HepG2 (cell line): Measurements from ENCODE around the gene CTDNEP1. TPM values are rescaled to one million over a fixed set of nuclear protein-coding genes. Genes with fewer than 3 reads are reported as not detected.

Experiments
- ATAC-seq: fragments of 200-7000 bp; cut with Tn5 transposase; 3 replicates; pipeline ENCODE4 v1.9.1; 2020; ENCODE audit warnings: mild to moderate bottlenecking, moderate library complexity
- BruUV-seq: library from RNA; stranded (reverse); fragments of 400-500 nt; replicated peaks from 2 replicates; lab custom pipeline; 2021; lab: Mats Ljungman, UMichigan
- CTCF ChIA-PET: fragments of 300-600 bp; formaldehyde crosslinking; extraction: SDS; loops from one replicate; lab custom pipeline; 2021; ENCODE audit warnings: low total read pairs, inconsistent platforms, low intra/inter-chr PET ratio; lab: Yijun Ruan, JAX
- POLR2A ChIA-PET: fragments of 350-600 bp; sonication (Branson Sonifier 250); formaldehyde crosslinking; loops from one replicate; lab custom pipeline; 2020; ENCODE audit warnings: antibody characterized with exemption, inconsistent platforms; lab: Yijun Ruan, JAX
- DNase-seq: peaks from one replicate; pipeline ENCODE4 v3.0.0-alpha.2; 2015; ENCODE audit warnings: low spot score
- FAIRE-seq: peaks from 3 replicates; lab custom pipeline; 2011; peaks lifted over from hg19 to GRCh38; lab: Jason Lieb, UNC
- H2AFZ ChIP-seq: one replicate; pipeline ENCODE4 v1.6.1; 2011; ENCODE audit warnings: low read length, inconsistent platforms
- H3K27ac ChIP-seq: fragments of 300-600 bp; 3 replicates; pipeline ENCODE4 v1.8.0; 2011; ENCODE audit warnings: mixed run types, mild to moderate bottlenecking, mixed read lengths, low read length, inconsistent platforms; ENCODE audit not compliant: insufficient read depth; ENCODE audit errors: extremely low read length
- H3K27me3 ChIP-seq, 2 experiments: fragments of 200-600 bp in 1 of 2; 2 replicates in 1 of 2; 3 replicates in 1 of 2; pipeline versions ENCODE4 v1.6.0 to v1.8.0; 2011; ENCODE audit warnings: low read length in 2 of 2, mild to moderate bottlenecking in 2 of 2, moderate library complexity in 2 of 2, inconsistent platforms in 1 of 2; ENCODE audit not compliant: insufficient read depth in 2 of 2, control insufficient read depth in 1 of 2
- H3K36me3 ChIP-seq, 2 experiments: fragments of 200-600 bp in 1 of 2; replicated peaks in 1 of 2; 2 replicates in 1 of 2; 3 replicates in 1 of 2; pipeline versions ENCODE4 v1.5.1 to v1.8.0; 2011; ENCODE audit warnings: low read length in 2 of 2, inconsistent platforms in 1 of 2; ENCODE audit not compliant: insufficient read depth in 2 of 2, control insufficient read depth in 1 of 2
- H3K4me1 ChIP-seq: 2 replicates; pipeline ENCODE4 v1.5.1; 2012; ENCODE audit warnings: low read length, inconsistent platforms; ENCODE audit not compliant: insufficient read depth
- H3K4me2 ChIP-seq: 2 replicates; pipeline ENCODE4 v1.6.0; 2011; ENCODE audit warnings: low read depth, low read length, inconsistent platforms
- H3K4me3 ChIP-seq, 3 experiments: fragments of 200-600 bp in 1 of 3; sonication (generic), shearing (Covaris generic) in 1 of 3; replicated peaks in 1 of 3; 2 replicates each; pipeline ENCODE4 v1.5.1; 2011 to 2016; ENCODE audit warnings: low read length in 3 of 3, inconsistent platforms in 2 of 3, low read depth in 2 of 3, mild to moderate bottlenecking in 2 of 3, control low read depth in 1 of 3, mixed read lengths in 1 of 3; ENCODE audit not compliant: insufficient read depth in 1 of 3
- H3K79me2 ChIP-seq: one replicate; pipeline ENCODE4 v1.6.1; 2011; ENCODE audit warnings: low read length, inconsistent platforms; ENCODE audit not compliant: insufficient read depth
- H3K9ac ChIP-seq: 2 replicates; pipeline ENCODE4 v1.6.0; 2011; ENCODE audit warnings: mild to moderate bottlenecking, low read depth, low read length, inconsistent platforms; ENCODE audit not compliant: insufficient read depth
- H3K9me3 ChIP-seq: 2 replicates; pipeline ENCODE4 v1.5.1; 2012; ENCODE audit warnings: mild to moderate bottlenecking, low read length
- H4K20me1 ChIP-seq: 2 replicates; pipeline ENCODE4 v1.6.0; 2011; ENCODE audit warnings: inconsistent platforms, mild to moderate bottlenecking, low read length, moderate library complexity; ENCODE audit not compliant: insufficient read depth
- BORCS8-MEF2B ChIP-seq: sonication (generic); formaldehyde crosslinking; IDR thresholded peaks from 2 replicates; pipeline ENCODE4 v1.8.0; 2022; ENCODE audit warnings: mild to moderate bottlenecking, missing genetic modification reagents
- GTF3A ChIP-seq: sonication (generic); formaldehyde crosslinking; conservative IDR thresholded peaks from 2 replicates; pipeline ENCODE4 v1.4.0; 2020; ENCODE audit warnings: mild to moderate bottlenecking, missing genetic modification reagents
- KLF9 ChIP-seq: IDR thresholded peaks from 2 replicates; pipeline ENCODE4 v1.6.1; 2016; ENCODE audit warnings: low read depth
- MIER2 ChIP-seq: IDR thresholded peaks from 2 replicates; pipeline ENCODE4 v1.6.1; 2016; ENCODE audit warnings: missing biosample characterization, missing genetic modification reagents
- SRY ChIP-seq: sonication (generic); formaldehyde crosslinking; IDR thresholded peaks from 2 replicates; pipeline ENCODE4 v1.8.0; 2022; ENCODE audit warnings: mild to moderate bottlenecking, missing genetic modification reagents
- TAF1 ChIP-seq: sonication (generic); formaldehyde crosslinking; IDR thresholded peaks from 2 replicates; pipeline ENCODE4 v1.4.0; 2020; ENCODE audit warnings: missing genetic modification reagents
- TARDBP ChIP-seq: sonication (generic); formaldehyde crosslinking; IDR thresholded peaks from 2 replicates; pipeline ENCODE4 v1.8.0; 2022; ENCODE audit warnings: mild to moderate bottlenecking, missing genetic modification reagents
- TGIF2 ChIP-seq: IDR thresholded peaks from 2 replicates; pipeline ENCODE4 v1.6.1; 2016; ENCODE audit warnings: control low read depth, missing compliant biosample characterization
- XBP1 ChIP-seq: sonication (generic); formaldehyde crosslinking; IDR thresholded peaks from 2 replicates; pipeline ENCODE4 v1.5.0; 2020; ENCODE audit warnings: missing genetic modification reagents
- ZFP1 ChIP-seq: IDR thresholded peaks from 2 replicates; pipeline ENCODE4 v1.6.1; 2016
- ZFP82 ChIP-seq: sonication (generic); formaldehyde crosslinking; IDR thresholded peaks from 2 replicates; pipeline ENCODE4 v1.5.1; 2020; ENCODE audit warnings: mild to moderate bottlenecking, missing genetic modification reagents, borderline replicate concordance
- ZHX2 ChIP-seq, 2 experiments: sonication (generic) in 1 of 2; formaldehyde crosslinking in 1 of 2; IDR thresholded peaks; 2 replicates each; pipeline versions ENCODE4 v1.6.1 to v1.9.0; 2014 to 2022; ENCODE audit warnings: antibody characterized with exemption in 1 of 2, borderline replicate concordance in 1 of 2, inconsistent platforms in 1 of 2, low read depth in 1 of 2, missing genetic modification reagents in 1 of 2
- ZNF253 ChIP-seq: sonication (generic); formaldehyde crosslinking; IDR thresholded peaks from 2 replicates; pipeline ENCODE4 v1.8.0; 2022; ENCODE audit warnings: mild to moderate bottlenecking, missing genetic modification reagents, borderline replicate concordance
- ZNF30 ChIP-seq: sonication (generic); formaldehyde crosslinking; IDR thresholded peaks from 2 replicates; pipeline ENCODE4 v1.5.0; 2020; ENCODE audit warnings: mild to moderate bottlenecking, missing genetic modification reagents
- ZNF605 ChIP-seq: sonication (generic); formaldehyde crosslinking; IDR thresholded peaks from 2 replicates; pipeline ENCODE4 v1.8.0; 2022; ENCODE audit warnings: mild to moderate bottlenecking, missing genetic modification reagents
- ZNF614 ChIP-seq: IDR thresholded peaks from 2 replicates; pipeline ENCODE4 v1.6.1; 2018; ENCODE audit warnings: missing biosample characterization, missing genetic modification reagents, inconsistent platforms, borderline replicate concordance
- WGBS: methylation state at CpG from one replicate; pipeline ENCODE4 v1.1.6; 2017; ENCODE audit warnings: low lambda C conversion rate; 5-methylcytosine and 5-hydroxymethylcytosine counted together
- in situ Hi-C: cut with HindIII; loops from 2 replicates; pipeline ENCODE4 v1.10.0; 2017; ENCODE audit warnings: low pct_unique_long_range_greater_than_20kb; ENCODE audit not compliant: extremely low pct_ligation_motif_present
- intact Hi-C: fragments of 100-400 bp; cut with micrococcal nuclease; formaldehyde crosslinking; loops from one replicate; pipeline ENCODE4 v1.10.0; 2022; ENCODE audit not compliant: unreplicated experiment
- polyA plus RNA-seq, 8 experiments: library from polyadenylated mRNA; depleted of rRNA in 3 of 8; stranded (reverse) in 7 of 8; unstranded in 1 of 8; fragments of >200 nt; fragmentation: Illumina TruSeq in 4 of 8; extraction: Trizol in 4 of 8; gene quantifications; 2 replicates each; pipeline versions ENCODE4 v1.2.1 to v1.2.3, GENCODE V29; 2011 to 2016; ENCODE audit warnings: low read depth in 4 of 8, missing spikeins in 1 of 8, mixed read lengths in 1 of 8; ENCODE audit not compliant: insufficient read depth in 1 of 8
- total RNA-seq, 5 experiments: library from RNA; depleted of rRNA; stranded (reverse); fragments of >200 nt; fragmentation: Illumina TruSeq; extraction: Trizol; gene quantifications; 2 replicates each; pipeline ENCODE4 v1.2.3, GENCODE V29; 2016; ENCODE audit warnings: low read depth in 1 of 5

Gene CTDNEP1
- total and polyA plus RNA-seq, 2 of the 13 experiments (the other 11 are each of a cell fraction or from before 2014, with no cell fraction given): 19.8 to 118 TPM

- peaks cover 41% of the 10 kb centered on the region for H3K79me2 ChIP-seq
- intact Hi-C loops: loop anchor here (5.0 kb wide), 1 partner anchor 39 kb away; the partner anchor contains the start of gene SLC2A4
- no peaks in the 10 kb centered on the region; a peak in 1 of 5 replicates for H3K27me3 ChIP-seq
- ATAC-seq (peak; percentile 58), FAIRE-seq (no peak), DNase-seq (peak; percentile 92)
- ChIA-PET POLR2A (interaction anchor here (0.7 to 4.3 kb wide), 16 partner anchors 8 to 207 kb away, joined by 3 to 35 read pairs (median 6); partner anchors contain the start of genes ACADVL, ASGR1, ASGR2 and CTDNEP1), CTCF (interaction anchor here (1.6 kb wide), 1 partner anchor 53 kb away, joined by 11 read pairs; no protein-coding TSS in a partner anchor)
- peak overlapping the region; percentile 92 for H3K9ac ChIP-seq
- H3K27ac ChIP-seq: peak overlapping the region; percentile 86
- in situ Hi-C loops: no loop called here
- peaks cover 5 to 27% of the 10 kb centered on the region in 2 experiments; a peak in 4 of 5 replicates for H3K36me3 ChIP-seq
- 22% methylated on average over 26 of the region's 49 CpGs for WGBS
- peak overlapping the region; percentile 61 to 85 (median 68) for H3K4me3 ChIP-seq
- no peaks in the 10 kb centered on the region for H4K20me1 ChIP-seq
- BruUV-seq: no TSS peak
- H3K4me2 ChIP-seq: peak overlapping the region; percentile 97
- H2AFZ ChIP-seq: peak overlapping the region; percentile 73
- peaks cover 23% of the 10 kb centered on the region for H3K4me1 ChIP-seq
- no peaks in the 10 kb centered on the region for H3K9me3 ChIP-seq
- TF ChIP-seq ZHX2 (IDR thresholded peaks at IDR 0.05; ENCODE audit: low read depth) (peak; percentile 72; the same call in 1 of the 2 replicates), ZHX2 (CRISPR knock-in tag; IDR thresholded peaks at IDR 0.05; ENCODE audit: borderline replicate concordance) (no peak), XBP1 (CRISPR knock-in tag) (no peak), TGIF2 (CRISPR knock-in tag) (peak; percentile 95), ZNF605 (CRISPR knock-in tag) (0 out of 2 replicates have a peak, but pooled peaks have one; percentile 52), ZNF253 (CRISPR knock-in tag) (no peak), BORCS8-MEF2B (peak; percentile 18; the same call in 1 of the 2 replicates), ZNF30 (CRISPR knock-in tag) (no peak), GTF3A (CRISPR knock-in tag) (no peak), ZNF614 (CRISPR knock-in tag) (0 out of 2 replicates have a peak, but pooled peaks have one; percentile 62), KLF9 (CRISPR knock-in tag) (0 out of 2 replicates have a peak, but pooled peaks have one; percentile 51), TARDBP (CRISPR knock-in tag) (peak; percentile 53), MIER2 (CRISPR knock-in tag) (peak; percentile 36; the same call in 1 of the 2 replicates), ZFP82 (CRISPR knock-in tag) (no peak), SRY (CRISPR knock-in tag) (peak; percentile 52; the same call in 1 of the 2 replicates), ZFP1 (CRISPR knock-in tag) (peak; percentile 58; the same call in 1 of the 2 replicates), TAF1 (CRISPR knock-in tag) (peak; percentile 55; the same call in 1 of the 2 replicates)
Observed at GRCh38 chr17:7242717-7243452, 8.6 kb downstream of the CTDNEP1 start.
